Measurements from ENCODE around the gene MEGF6. TPM values are rescaled to one million over a fixed set of nuclear protein-coding genes. Genes with fewer than 3 reads are reported as not detected.

Gene MEGF6
- total and polyA plus RNA-seq, 2 of the 8 experiments (the other 6 are each of a cell fraction or from before 2014, with no cell fraction given): 4.1 to 14.8 TPM

GRCh38 chr1:3511856-3512255, 99.5 kb downstream of the MEGF6 start:
- Histone ChIP-seq H3K4me2 (ENCODE audit: insufficient read depth in 1 of 2, low read depth in 2 of 2, low read length in 2 of 2) (no peak overlapping the region), H2BK120ac (replicated peaks; ENCODE audit: low read depth, low read length) (no peak overlapping the region), H3K79me2 (ENCODE audit: control insufficient read depth in 1 of 2, insufficient read depth in 2 of 2, low read length in 2 of 2) (no peaks in the 10 kb centered on the region), H3K4me1 (replicated peaks in 1 of 4; ENCODE audit: control insufficient read depth in 3 of 4, insufficient read depth in 4 of 4, low read length in 3 of 4) (no peaks in the 10 kb centered on the region), H3K9ac (replicated peaks in 1 of 4; ENCODE audit: extremely low read depth in 1 of 4, low read depth in 3 of 4, low read length in 3 of 4) (no peak overlapping the region), H3K4ac (replicated peaks; ENCODE audit: insufficient read length, low read depth, low read length) (no peak overlapping the region), H3K14ac (ENCODE audit: insufficient read length) (no peak overlapping the region), H2AFZ (ENCODE audit: low read length) (no peak overlapping the region), H3K23ac (ENCODE audit: insufficient read length) (no peak overlapping the region), H4K20me1 (replicated peaks in 1 of 2; ENCODE audit: control insufficient read depth in 1 of 2, insufficient read depth in 2 of 2, low read length in 2 of 2) (peaks cover 0 to 11% of the 10 kb centered on the region in 2 experiments), H3K27me3 (replicated peaks in 1 of 4; ENCODE audit: control insufficient read depth in 3 of 4, extremely low read depth in 1 of 4, insufficient read depth in 3 of 4, low read length in 3 of 4) (no peaks in the 10 kb centered on the region), H3K36me3 (ENCODE audit: control insufficient read depth in 2 of 4, insufficient read depth in 4 of 4, low read length in 3 of 4) (no peaks in the 10 kb centered on the region), H3K4me3 (ENCODE audit: extremely low read depth in 1 of 4, insufficient read depth in 2 of 4, low read depth in 3 of 4, low read length in 4 of 4) (no peak overlapping the region), H3K23me2 (ENCODE audit: low read depth, low read length) (no peaks in the 10 kb centered on the region), H4K8ac (ENCODE audit: extremely low read depth, insufficient read depth, low read length) (no peak overlapping the region), H3K56ac (replicated peaks; ENCODE audit: insufficient read length, low read depth, low read length) (no peak overlapping the region), H4K5ac (ENCODE audit: insufficient read length, low read depth, low read length) (no peak overlapping the region), H3K27ac (ENCODE audit: low read depth, low read length) (no peak overlapping the region), H3K18ac (ENCODE audit: extremely low read depth, low read length) (no peak overlapping the region), H2BK5ac (ENCODE audit: low read depth, low read length) (no peak overlapping the region), H2BK12ac (ENCODE audit: low read depth, low read length) (no peak overlapping the region), H2AK5ac (ENCODE audit: low read depth, low read length) (no peak overlapping the region), H3K9me3 (ENCODE audit: insufficient read depth in 2 of 2, low read depth in 1 of 2, low read length in 1 of 2) (no peaks in the 10 kb centered on the region), H2BK20ac (ENCODE audit: low read length) (no peak overlapping the region), H3K79me1 (ENCODE audit: low read depth, low read length) (no peaks in the 10 kb centered on the region), H2BK15ac (ENCODE audit: low read length) (no peak overlapping the region), H4K91ac (replicated peaks; ENCODE audit: insufficient read length, low read length) (no peak overlapping the region)
- CTCF ChIA-PET (ENCODE audit: partially characterized antibody): interaction anchor here (0.9 kb wide), 1 partner anchor 59 kb away, joined by 4 read pairs; no protein-coding TSS in a partner anchor
- no peak for DNase-seq (ENCODE audit: low read depth in 1 of 2, low spot score in 2 of 2)
- POLR2A ChIA-PET (ENCODE audit: partially characterized antibody): no interaction called here
- TF ChIP-seq SIX5 (IDR thresholded peaks at IDR 0.05; ENCODE audit: low read depth, low read length) (no peak), CTBP2 (IDR thresholded peaks at IDR 0.05; ENCODE audit: borderline replicate concordance, insufficient read depth, insufficient read length, low read length) (no peak), BACH1 (IDR thresholded peaks at IDR 0.05; ENCODE audit: low read length) (no peak), KDM1A (IDR thresholded peaks at IDR 0.05; ENCODE audit: borderline replicate concordance, low read length) (no peak), POU5F1 (IDR thresholded peaks at IDR 0.05; ENCODE audit: low read depth, low read length) (no peak), EZH2 (IDR thresholded peaks at IDR 0.05; ENCODE audit: low read depth, low read length, severe bottlenecking) (no peak), TEAD4 (IDR thresholded peaks at IDR 0.05; ENCODE audit: low read depth, low read length) (no peak), RAD21 (IDR thresholded peaks at IDR 0.05 in 1 of 2, conservative IDR thresholded peaks at IDR 0.05 in 1 of 2; ENCODE audit: low read depth in 2 of 2, low read length in 2 of 2) (no peak), SP2 (IDR thresholded peaks at IDR 0.05; ENCODE audit: low read length) (no peak), SRF (IDR thresholded peaks at IDR 0.05; ENCODE audit: low read depth, low read length) (no peak), MAFK (IDR thresholded peaks at IDR 0.05; ENCODE audit: low read depth, low read length) (no peak), SP1 (IDR thresholded peaks at IDR 0.05; ENCODE audit: low read depth, low read length) (no peak), YY1 (IDR thresholded peaks at IDR 0.05; ENCODE audit: low read depth, low read length) (no peak), GABPA (IDR thresholded peaks at IDR 0.05; ENCODE audit: borderline replicate concordance, insufficient read depth, low read length) (no peak)
- 89% methylated on average over 15 of the region's 15 CpGs; no CpG with 5 or more reads in 1 of the 2 experiments for WGBS, 2 experiments (ENCODE audit: extremely low coverage in 1 of 2, insufficient coverage in 1 of 2, insufficient read length in 1 of 2, insufficient replicate concordance in 2 of 2, low coverage in 1 of 2, low lambda C conversion rate in 2 of 2, missing lambda C conversion rate in 1 of 2)
- FAIRE-seq: no peak

Measured in H1 (cell line).